HepG2 (cell line): ENCODE measurements around the gene AIF1. TPM values are rescaled to one million over a fixed set of nuclear protein-coding genes. Genes with fewer than 3 reads are reported as not detected.

ENCODE experiments used
- CREB3 ChIP-seq: sonication (generic); formaldehyde crosslinking; IDR thresholded peaks from 2 replicates; pipeline ENCODE4 v1.5.0; 2020; ENCODE audit warnings: missing genetic modification reagents
- E2F2 ChIP-seq: sonication (generic); formaldehyde crosslinking; IDR thresholded peaks from 2 replicates; pipeline ENCODE4 v1.4.0; 2020; ENCODE audit warnings: missing genetic modification reagents, borderline replicate concordance
- FOXJ3 ChIP-seq: sonication (generic); formaldehyde crosslinking; IDR thresholded peaks from 2 replicates; pipeline ENCODE4 v1.4.0; 2020; ENCODE audit warnings: missing genetic modification reagents, mild to moderate bottlenecking, borderline replicate concordance
- HDAC6 ChIP-seq: fragments of 200-600 bp; sonication (generic); IDR thresholded peaks from 2 replicates; pipeline ENCODE4 v1.7.0; 2017; ENCODE audit warnings: mild to moderate bottlenecking, antibody characterized with exemption, low read length, low read depth
- HNF1B ChIP-seq: sonication (generic); formaldehyde crosslinking; IDR thresholded peaks from 2 replicates; pipeline ENCODE4 v1.5.1; 2020; ENCODE audit warnings: mild to moderate bottlenecking, moderate library complexity, missing genetic modification reagents
- KDM5B ChIP-seq: sonication (generic); formaldehyde crosslinking; IDR thresholded peaks from 2 replicates; pipeline ENCODE4 v1.4.0; 2020; ENCODE audit warnings: missing genetic modification reagents, mild to moderate bottlenecking, borderline replicate concordance
- NPAS2 ChIP-seq: sonication (generic); formaldehyde crosslinking; IDR thresholded peaks from 2 replicates; pipeline ENCODE4 v1.8.0; 2022; ENCODE audit warnings: mild to moderate bottlenecking, missing genetic modification reagents, borderline replicate concordance
- NRL ChIP-seq: sonication (generic); formaldehyde crosslinking; IDR thresholded peaks from 2 replicates; pipeline ENCODE4 v1.5.0; 2020; ENCODE audit warnings: missing genetic modification reagents, mild to moderate bottlenecking, moderate library complexity, borderline replicate concordance
- SRY ChIP-seq: sonication (generic); formaldehyde crosslinking; IDR thresholded peaks from 2 replicates; pipeline ENCODE4 v1.8.0; 2022; ENCODE audit warnings: mild to moderate bottlenecking, missing genetic modification reagents
- TP53 ChIP-seq: sonication (generic); formaldehyde crosslinking; conservative IDR thresholded peaks from 2 replicates; pipeline ENCODE4 v1.4.0; 2020; ENCODE audit warnings: missing genetic modification reagents
- ZFP91 ChIP-seq: sonication (generic); formaldehyde crosslinking; IDR thresholded peaks from 2 replicates; pipeline ENCODE4 v1.9.0; 2022; ENCODE audit warnings: missing genetic modification reagents, mild to moderate bottlenecking, borderline replicate concordance
- ZHX2 ChIP-seq, 2 experiments: sonication (generic) in 1 of 2; formaldehyde crosslinking in 1 of 2; IDR thresholded peaks; 2 replicates each; pipeline versions ENCODE4 v1.6.1 to v1.9.0; 2014 to 2022; ENCODE audit warnings: antibody characterized with exemption in 1 of 2, borderline replicate concordance in 1 of 2, inconsistent platforms in 1 of 2, low read depth in 1 of 2, missing genetic modification reagents in 1 of 2
- ZNF333 ChIP-seq: sonication (generic); formaldehyde crosslinking; IDR thresholded peaks from 2 replicates; pipeline ENCODE4 v1.4.0; 2020; ENCODE audit warnings: mild to moderate bottlenecking, missing genetic modification reagents, borderline replicate concordance
- ZNF619 ChIP-seq: sonication (generic); formaldehyde crosslinking; IDR thresholded peaks from 2 replicates; pipeline ENCODE4 v1.4.0; 2020; ENCODE audit warnings: mild to moderate bottlenecking, missing genetic modification reagents
- polyA plus RNA-seq, 8 experiments: library from polyadenylated mRNA; depleted of rRNA in 3 of 8; stranded (reverse) in 7 of 8; unstranded in 1 of 8; fragments of >200 nt; fragmentation: Illumina TruSeq in 4 of 8; extraction: Trizol in 4 of 8; gene quantifications; 2 replicates each; pipeline versions ENCODE4 v1.2.1 to v1.2.3, GENCODE V29; 2011 to 2016; ENCODE audit warnings: low read depth in 4 of 8, missing spikeins in 1 of 8, mixed read lengths in 1 of 8; ENCODE audit not compliant: insufficient read depth in 1 of 8
- total RNA-seq, 5 experiments: library from RNA; depleted of rRNA; stranded (reverse); fragments of >200 nt; fragmentation: Illumina TruSeq; extraction: Trizol; gene quantifications; 2 replicates each; pipeline ENCODE4 v1.2.3, GENCODE V29; 2016; ENCODE audit warnings: low read depth in 1 of 5

AIF1 gene
- total and polyA plus RNA-seq, 2 of the 13 experiments (the other 11 are each of a cell fraction or from before 2014, with no cell fraction given) = 1.5 TPM; not detected in 1

- TF ChIP-seq ZFP91 (CRISPR knock-in tag) = peak; percentile 66; the same call in 1 of the 2 replicates
- no peak; the same call in 1 of the 2 replicates for TF ChIP-seq NRL (CRISPR knock-in tag)
- 0 out of 2 replicates have a peak, but pooled peaks have one; percentile 2 for TF ChIP-seq FOXJ3 (CRISPR knock-in tag)
- no peak for TF ChIP-seq ZNF619 (CRISPR knock-in tag)
- peak; percentile 83; the same call in 1 of the 2 replicates for TF ChIP-seq TP53 (CRISPR knock-in tag)
- TF ChIP-seq ZHX2 (IDR thresholded peaks at IDR 0.05; ENCODE audit: low read depth) = no peak
- TF ChIP-seq ZHX2 (CRISPR knock-in tag; IDR thresholded peaks at IDR 0.05; ENCODE audit: borderline replicate concordance) = peak; percentile 56; the same call in 1 of the 2 replicates
- TF ChIP-seq HDAC6 = no peak
- TF ChIP-seq KDM5B (CRISPR knock-in tag) = no peak; the same call in 1 of the 2 replicates
- TF ChIP-seq CREB3 (CRISPR knock-in tag) = no peak
- 0 out of 2 replicates have a peak, but pooled peaks have one; percentile 57 for TF ChIP-seq NPAS2 (CRISPR knock-in tag)
- TF ChIP-seq HNF1B (CRISPR knock-in tag) = 0 out of 2 replicates have a peak, but pooled peaks have one; percentile 11
- TF ChIP-seq E2F2 (CRISPR knock-in tag) = no peak
- 0 out of 2 replicates have a peak, but pooled peaks have one; percentile 28 for TF ChIP-seq SRY (CRISPR knock-in tag)
- TF ChIP-seq ZNF333 (CRISPR knock-in tag) = 0 out of 2 replicates have a peak, but pooled peaks have one; percentile 40
These were observed 49.1 kb downstream of the AIF1 start (continued) for GRCh38 chr6:31663961-31664789.
